IPS-NIHi7 (cell line): ENCODE results near the gene GSTO1.

ENCODE experiments used
- DNase-seq: peaks from one replicate; pipeline ENCODE4 v3.0.0; 2012; ENCODE audit warnings: mixed read lengths; ENCODE audit errors: extremely low spot score

The GSTO1 gene

GRCh38 chr10:104303594-104304355, 49.1 kb downstream of the GSTO1 start:
- no peak for DNase-seq

GRCh38 chr10:104304356-104304745, 49.7 kb downstream of the GSTO1 start:
- no peak for DNase-seq

- no peak for DNase-seq
These were observed 50.2 kb downstream of the GSTO1 start for GRCh38 chr10:104304927-104305326.

- DNase-seq, result no peak
These were observed 52.2 kb downstream of the GSTO1 start for GRCh38 chr10:104306897-104307296.

- DNase-seq, result no peak
These were observed 53.1 kb downstream of the GSTO1 start for GRCh38 chr10:104307576-104308438.

GRCh38 chr10:104308439-104308903, 53.8 kb downstream of the GSTO1 start:
- DNase-seq, result no peak

- DNase-seq, result no peak
These were observed 55.6 kb downstream of the GSTO1 start for GRCh38 chr10:104309980-104310978.

- DNase-seq, result no peak
These were observed 56.6 kb downstream of the GSTO1 start for GRCh38 chr10:104311184-104311720.

GRCh38 chr10:104314591-104315485, 60.1 kb downstream of the GSTO1 start:
- no peak for DNase-seq

- DNase-seq, result no peak
These were observed 60.8 kb downstream of the GSTO1 start for GRCh38 chr10:104315486-104315921.

- DNase-seq, result no peak
These were observed 61.8 kb downstream of the GSTO1 start for GRCh38 chr10:104316321-104317099.
